WI38 (cell line): ENCODE measurements around the gene NEDD4L.

ENCODE experiments used
- H3K4me3 ChIP-seq: 2 replicates; pipeline ENCODE4 v1.5.1; 2011; ENCODE audit warnings: low read depth, mild to moderate bottlenecking, control low read depth, low read length
- CTCF ChIP-seq: IDR thresholded peaks from 2 replicates; pipeline ENCODE4 v1.5.1; 2012; ENCODE audit warnings: low read depth, mild to moderate bottlenecking, control low read depth, low read length

NEDD4L gene

DNA sequence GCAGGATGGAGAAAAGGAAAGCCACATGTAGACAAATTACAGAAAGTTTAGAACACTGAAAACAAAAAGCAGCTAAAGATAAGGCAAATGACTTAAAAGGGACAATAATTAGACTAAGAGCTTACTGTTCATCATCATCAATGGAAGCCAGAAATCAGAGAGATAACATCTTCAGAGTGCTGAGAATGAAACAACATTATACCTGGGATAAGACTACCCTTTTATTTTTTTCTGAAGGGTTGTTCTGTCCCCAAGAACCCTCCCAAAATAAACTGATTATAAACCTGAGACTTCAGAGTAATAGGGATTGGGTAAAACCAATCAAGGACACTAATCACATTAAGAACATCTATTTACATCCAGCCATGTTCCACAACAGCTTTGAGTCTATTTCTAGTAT, 6.9 kb upstream of the NEDD4L start:
- no peak for TF ChIP-seq CTCF
- no peak overlapping the region for H3K4me3 ChIP-seq

DNA sequence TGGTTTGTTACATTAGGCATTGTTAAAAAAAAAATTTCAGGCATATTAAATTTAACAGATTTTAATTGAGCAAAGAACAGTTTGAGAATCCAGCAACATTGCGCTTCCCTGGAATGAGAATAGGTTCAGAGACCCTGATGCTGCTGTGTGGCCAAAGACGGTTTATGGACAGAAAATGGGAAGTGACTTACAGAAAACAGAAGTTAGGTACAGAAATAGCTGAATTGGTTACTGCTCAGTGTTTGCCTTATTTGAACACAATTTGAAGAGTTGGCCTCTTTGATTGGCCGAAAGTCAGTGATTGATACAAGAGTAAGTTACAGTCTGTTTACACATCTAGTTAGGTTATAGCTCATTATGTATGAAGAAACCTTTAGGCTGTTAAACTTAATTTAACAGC, 6.0 kb upstream of the NEDD4L start:
- H3K4me3 ChIP-seq, result no peak overlapping the region
- TF ChIP-seq CTCF, result no peak

GRCh38 chr18:58041633-58042032, 2.4 kb upstream of the NEDD4L start:
- TF ChIP-seq CTCF, result no peak
- no peak overlapping the region for H3K4me3 ChIP-seq

DNA sequence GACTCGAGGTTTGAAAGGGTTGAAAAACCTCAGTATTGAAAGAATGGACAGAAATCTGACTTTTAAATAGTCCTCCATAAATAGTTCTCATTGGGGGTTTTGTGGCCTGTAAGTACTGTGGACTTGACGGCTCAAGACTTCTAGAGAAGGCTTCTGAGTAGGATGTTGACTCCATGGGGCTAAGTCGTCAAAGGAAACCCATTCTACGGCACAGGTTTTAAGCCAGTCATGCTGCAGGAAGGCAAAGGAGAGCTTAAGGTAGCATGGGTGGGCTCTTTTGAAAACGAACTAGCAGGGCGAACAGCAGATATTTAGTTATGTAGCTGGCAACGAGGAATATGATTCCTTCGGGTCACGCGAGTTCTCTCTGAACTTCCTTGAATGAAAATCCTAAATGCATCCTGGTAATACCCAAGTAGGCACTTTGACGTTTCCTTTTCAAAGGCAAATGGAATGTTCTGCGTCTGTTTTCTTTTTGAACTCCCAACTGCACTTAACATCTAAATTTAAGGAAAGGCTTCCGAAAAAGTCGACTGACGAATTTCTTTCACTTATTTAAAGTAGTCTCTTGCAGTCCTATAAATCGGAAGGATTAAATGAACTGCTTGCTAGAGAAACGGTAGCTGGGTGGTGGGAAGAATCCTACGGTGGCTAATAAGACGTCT, 1.1 kb upstream of the NEDD4L start:
- no peak for TF ChIP-seq CTCF
- peak overlapping the region; percentile 83 for H3K4me3 ChIP-seq

GRCh38 chr18:58044370-58045241, 580 bp downstream of the NEDD4L start:
- 0 out of 2 replicates have a peak, but pooled peaks have one; percentile 7 for TF ChIP-seq CTCF

DNA sequence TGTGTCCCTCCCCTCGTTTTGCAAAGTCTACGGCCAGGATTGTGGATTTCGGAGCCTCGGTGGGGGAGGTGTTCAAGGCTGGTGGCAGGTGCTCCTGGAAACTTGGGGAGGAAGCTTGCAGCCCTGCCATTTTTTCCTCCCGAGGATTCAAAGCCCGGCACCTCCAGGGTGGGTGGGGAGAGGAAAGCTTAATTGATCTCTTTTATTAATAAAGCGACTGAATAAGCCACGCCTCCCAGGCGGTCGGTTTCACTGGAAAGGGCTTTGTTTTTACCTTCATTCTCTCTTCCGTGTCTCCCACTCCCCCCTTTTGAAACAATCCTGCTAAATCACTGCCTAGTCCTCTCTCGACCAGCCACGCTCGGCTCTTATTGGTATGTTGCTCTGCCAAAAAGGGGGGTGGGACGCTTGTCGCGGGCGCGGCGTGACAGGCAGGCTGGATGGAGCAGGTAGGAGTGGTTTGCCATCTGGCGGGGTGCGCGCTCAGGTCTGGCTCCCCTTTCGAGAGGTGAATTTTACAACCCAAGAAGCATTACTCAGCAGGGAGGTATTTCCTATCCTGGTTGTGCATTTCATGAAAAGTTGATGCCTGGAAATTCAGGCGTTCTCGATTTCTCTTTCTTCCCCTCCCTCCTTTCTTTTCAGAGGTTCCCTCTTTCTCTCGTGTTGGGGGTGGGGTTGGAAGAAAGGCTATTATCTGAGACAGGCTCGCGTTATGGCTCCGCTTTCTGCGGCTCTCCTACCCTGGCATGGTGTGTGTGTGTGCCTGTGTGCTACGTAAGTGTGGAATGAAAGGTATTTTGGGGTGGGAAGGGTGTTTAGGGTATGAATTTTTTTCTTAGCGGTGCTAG, 1.4 kb downstream of the NEDD4L start:
- no peak for TF ChIP-seq CTCF
- peak overlapping the region; percentile 83 for H3K4me3 ChIP-seq

More at GRCh38 chr18:58044370-58045241, 580 bp downstream of the NEDD4L start:
- H3K4me3 ChIP-seq, result peak overlapping the region; percentile 83
